Endodermal cell (in vitro differentiated cells): ENCODE data around the gene ATP1B1. TPM values are rescaled to one million over a fixed set of nuclear protein-coding genes. Genes with fewer than 3 reads are reported as not detected.

Source experiments
- DNase-seq: peaks from one replicate; pipeline ENCODE4 v3.0.0-alpha.2; 2017
- H3K27ac ChIP-seq: 2 replicates; pipeline ENCODE4 v1.5.1; 2013; ENCODE audit warnings: mild to moderate bottlenecking, low read depth, low read length, moderate library complexity
- H3K27me3 ChIP-seq: 2 replicates; pipeline ENCODE4 v1.6.1; 2013; ENCODE audit warnings: mild to moderate bottlenecking, low read length, moderate library complexity; ENCODE audit not compliant: insufficient read depth, control insufficient read depth, poor library complexity, severe bottlenecking
- H3K36me3 ChIP-seq: 2 replicates; pipeline ENCODE4 v1.7.0; 2013; ENCODE audit warnings: mild to moderate bottlenecking, low read length, moderate library complexity; ENCODE audit not compliant: control insufficient read depth, insufficient read depth
- H3K4me1 ChIP-seq: one replicate; pipeline ENCODE4 v1.7.0; 2013; ENCODE audit warnings: low read length; ENCODE audit not compliant: control insufficient read depth, insufficient read depth
- H3K4me3 ChIP-seq: 2 replicates; pipeline ENCODE4 v1.5.1; 2013; ENCODE audit warnings: mild to moderate bottlenecking, low read length, moderate library complexity
- H3K9ac ChIP-seq: 2 replicates; pipeline ENCODE4 v1.6.1; 2013; ENCODE audit warnings: mild to moderate bottlenecking, low read length, moderate library complexity; ENCODE audit not compliant: poor library complexity, severe bottlenecking; ENCODE audit errors: extremely low read depth
- H3K9me3 ChIP-seq: 2 replicates; pipeline ENCODE4 v1.6.1; 2013; ENCODE audit warnings: mild to moderate bottlenecking, low read length, moderate library complexity; ENCODE audit not compliant: control insufficient read depth
- H3K27ac Mint-ChIP-seq: 2 replicates; pipeline ENCODE4 v1.8.0; 2020; ENCODE audit warnings: mixed read lengths
- H3K27me3 Mint-ChIP-seq: 2 replicates; pipeline ENCODE4 v1.8.0; 2021; ENCODE audit warnings: mild to moderate bottlenecking, mixed read lengths; ENCODE audit not compliant: insufficient read depth
- H3K36me3 Mint-ChIP-seq: 2 replicates; pipeline ENCODE4 v1.8.0; 2020; ENCODE audit warnings: low read depth, mixed read lengths
- H3K4me1 Mint-ChIP-seq: 2 replicates; pipeline ENCODE4 v1.8.0; 2020; ENCODE audit warnings: mixed read lengths
- H3K4me3 Mint-ChIP-seq: 2 replicates; pipeline ENCODE4 v1.8.0; 2020; ENCODE audit warnings: mild to moderate bottlenecking, moderate library complexity, mixed read lengths
- H3K9me3 Mint-ChIP-seq: 2 replicates; pipeline ENCODE4 v1.8.0; 2020; ENCODE audit warnings: mild to moderate bottlenecking, mixed read lengths
- WGBS, 2 experiments: methylation state at CpG; one replicate each; pipeline versions ENCODE4 v1.1.5 to v1.1.7; 2013; ENCODE audit warnings: missing lambda C conversion rate in 2 of 2, mixed read lengths in 1 of 2; ENCODE audit not compliant: insufficient coverage in 1 of 2, insufficient read length in 1 of 2; 5-methylcytosine and 5-hydroxymethylcytosine counted together
- total RNA-seq, 2 donors: library from RNA; stranded (reverse); fragmentation: NEBNext Ultra II Directional in 1 of 2; extraction: Animal tissue kit (Norgen Biotek cat#: 25700) in 1 of 2; gene quantifications; 2 replicates in 1 of 2; 3 replicates in 1 of 2; pipeline ENCODE4 v1.2.1, GENCODE V29; 2021
- TF ChIP-seq, protein P1 (sequence below): fragments of 200-600 bp; sonication (generic); conservative IDR thresholded peaks from 2 replicates; pipeline ENCODE4 v1.5.0; 2021; ENCODE audit warnings: antibody characterized with exemption, mild to moderate bottlenecking

Gene ATP1B1
- total RNA-seq, 2 donors from 2014 or later: 49.9 to 56.3 TPM

- H3K9ac ChIP-seq: no peak overlapping the region
Observed at GRCh38 chr1:169102567-169102966, 3.9 kb upstream of the ATP1B1 start.

GRCh38 chr1:169103002-169103401 is 3.5 kb upstream of the ATP1B1 start:
- H3K9me3 Mint-ChIP-seq: no peaks in the 10 kb centered on the region
- no peak overlapping the region for H3K4me3 Mint-ChIP-seq
- H3K27ac ChIP-seq: no peak overlapping the region
- no peak overlapping the region for H3K4me3 ChIP-seq
- TF ChIP-seq, protein P1, sequence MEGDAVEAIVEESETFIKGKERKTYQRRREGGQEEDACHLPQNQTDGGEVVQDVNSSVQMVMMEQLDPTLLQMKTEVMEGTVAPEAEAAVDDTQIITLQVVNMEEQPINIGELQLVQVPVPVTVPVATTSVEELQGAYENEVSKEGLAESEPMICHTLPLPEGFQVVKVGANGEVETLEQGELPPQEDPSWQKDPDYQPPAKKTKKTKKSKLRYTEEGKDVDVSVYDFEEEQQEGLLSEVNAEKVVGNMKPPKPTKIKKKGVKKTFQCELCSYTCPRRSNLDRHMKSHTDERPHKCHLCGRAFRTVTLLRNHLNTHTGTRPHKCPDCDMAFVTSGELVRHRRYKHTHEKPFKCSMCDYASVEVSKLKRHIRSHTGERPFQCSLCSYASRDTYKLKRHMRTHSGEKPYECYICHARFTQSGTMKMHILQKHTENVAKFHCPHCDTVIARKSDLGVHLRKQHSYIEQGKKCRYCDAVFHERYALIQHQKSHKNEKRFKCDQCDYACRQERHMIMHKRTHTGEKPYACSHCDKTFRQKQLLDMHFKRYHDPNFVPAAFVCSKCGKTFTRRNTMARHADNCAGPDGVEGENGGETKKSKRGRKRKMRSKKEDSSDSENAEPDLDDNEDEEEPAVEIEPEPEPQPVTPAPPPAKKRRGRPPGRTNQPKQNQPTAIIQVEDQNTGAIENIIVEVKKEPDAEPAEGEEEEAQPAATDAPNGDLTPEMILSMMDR: no peak
- no peak overlapping the region for H3K9ac ChIP-seq
- H3K27me3 Mint-ChIP-seq: no peaks in the 10 kb centered on the region
- no peaks in the 10 kb centered on the region for H3K9me3 ChIP-seq
- peaks cover 36% of the 10 kb centered on the region for H3K4me1 Mint-ChIP-seq
- H3K36me3 ChIP-seq: no peaks in the 10 kb centered on the region
- 93 to 94% methylated on average over 4 to 5 of the region's 5 CpGs for WGBS, 2 experiments
- H3K27ac Mint-ChIP-seq: no peak overlapping the region
- H3K36me3 Mint-ChIP-seq: no peaks in the 10 kb centered on the region
- H3K27me3 ChIP-seq: peaks cover 20% of the 10 kb centered on the region
- peaks cover 10% of the 10 kb centered on the region for H3K4me1 ChIP-seq
- no peak for DNase-seq

More at GRCh38 chr1:169102567-169102966, 3.9 kb upstream of the ATP1B1 start:
- H3K27me3 Mint-ChIP-seq: no peaks in the 10 kb centered on the region
- no peaks in the 10 kb centered on the region for H3K36me3 Mint-ChIP-seq
- peaks cover 10% of the 10 kb centered on the region for H3K4me1 ChIP-seq
- no peak overlapping the region for H3K4me3 ChIP-seq
- no peaks in the 10 kb centered on the region for H3K36me3 ChIP-seq
- WGBS, 2 experiments: 26 to 56% methylated on average over 3 to 4 of the region's 4 CpGs
- TF ChIP-seq, protein P1: no peak
- H3K27ac ChIP-seq: no peak overlapping the region
- no peak overlapping the region for H3K27ac Mint-ChIP-seq
- no peaks in the 10 kb centered on the region for H3K9me3 Mint-ChIP-seq
- H3K9me3 ChIP-seq: no peaks in the 10 kb centered on the region
- H3K4me1 Mint-ChIP-seq: peaks cover 32% of the 10 kb centered on the region
- peaks cover 20% of the 10 kb centered on the region for H3K27me3 ChIP-seq
- DNase-seq: no peak
- H3K4me3 Mint-ChIP-seq: no peak overlapping the region

DNA sequence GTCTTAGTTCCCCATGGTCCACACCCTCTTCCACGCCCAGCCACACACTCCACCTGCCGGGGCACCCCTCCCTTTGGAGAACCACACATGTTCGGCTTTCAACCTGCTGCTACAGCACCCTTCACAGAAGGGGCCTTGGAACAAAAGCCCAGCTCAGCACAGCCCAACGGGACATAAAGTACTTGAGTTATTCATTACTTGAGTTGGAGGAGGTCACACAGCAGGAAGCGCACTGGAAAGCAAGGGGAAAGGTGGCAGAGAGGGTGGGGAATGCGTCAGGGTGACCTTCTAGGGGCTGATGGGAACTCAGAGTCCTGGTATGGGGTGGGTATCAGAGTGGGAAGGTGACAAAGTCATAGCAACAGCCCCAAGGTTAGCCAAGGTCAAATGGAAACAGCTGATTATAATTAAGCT is 3.0 kb upstream of the ATP1B1 start:
- Mint-ChIP-seq H3K36me3 (no peaks in the 10 kb centered on the region), H3K27ac (no peak overlapping the region), H3K27me3 (no peaks in the 10 kb centered on the region), H3K9me3 (no peaks in the 10 kb centered on the region), H3K4me1 (peaks cover 41% of the 10 kb centered on the region), H3K4me3 (no peak overlapping the region)
- Histone ChIP-seq H3K9ac (no peak overlapping the region), H3K27ac (no peak overlapping the region), H3K4me1 (peaks cover 12% of the 10 kb centered on the region), H3K4me3 (no peak overlapping the region), H3K36me3 (no peaks in the 10 kb centered on the region), H3K9me3 (no peaks in the 10 kb centered on the region), H3K27me3 (peaks cover 20% of the 10 kb centered on the region)
- no peak for DNase-seq
- TF ChIP-seq, protein P1: no peak
- WGBS, 2 experiments: 92 to 97% methylated on average over 5 to 6 of the region's 6 CpGs
